ENCODE measurements around the gene SH3RF3.

SH3RF3 gene

GRCh38 chr2:109528811-109529501 lies 400.0 kb downstream of the SH3RF3 start:
- TF ChIP-seq CTCF (IDR thresholded peaks at IDR 0.05; ENCODE audit: low read depth, low read length), result no peak
- DNase-seq (ENCODE audit: extremely low read depth, low read depth), result no peak

DNA sequence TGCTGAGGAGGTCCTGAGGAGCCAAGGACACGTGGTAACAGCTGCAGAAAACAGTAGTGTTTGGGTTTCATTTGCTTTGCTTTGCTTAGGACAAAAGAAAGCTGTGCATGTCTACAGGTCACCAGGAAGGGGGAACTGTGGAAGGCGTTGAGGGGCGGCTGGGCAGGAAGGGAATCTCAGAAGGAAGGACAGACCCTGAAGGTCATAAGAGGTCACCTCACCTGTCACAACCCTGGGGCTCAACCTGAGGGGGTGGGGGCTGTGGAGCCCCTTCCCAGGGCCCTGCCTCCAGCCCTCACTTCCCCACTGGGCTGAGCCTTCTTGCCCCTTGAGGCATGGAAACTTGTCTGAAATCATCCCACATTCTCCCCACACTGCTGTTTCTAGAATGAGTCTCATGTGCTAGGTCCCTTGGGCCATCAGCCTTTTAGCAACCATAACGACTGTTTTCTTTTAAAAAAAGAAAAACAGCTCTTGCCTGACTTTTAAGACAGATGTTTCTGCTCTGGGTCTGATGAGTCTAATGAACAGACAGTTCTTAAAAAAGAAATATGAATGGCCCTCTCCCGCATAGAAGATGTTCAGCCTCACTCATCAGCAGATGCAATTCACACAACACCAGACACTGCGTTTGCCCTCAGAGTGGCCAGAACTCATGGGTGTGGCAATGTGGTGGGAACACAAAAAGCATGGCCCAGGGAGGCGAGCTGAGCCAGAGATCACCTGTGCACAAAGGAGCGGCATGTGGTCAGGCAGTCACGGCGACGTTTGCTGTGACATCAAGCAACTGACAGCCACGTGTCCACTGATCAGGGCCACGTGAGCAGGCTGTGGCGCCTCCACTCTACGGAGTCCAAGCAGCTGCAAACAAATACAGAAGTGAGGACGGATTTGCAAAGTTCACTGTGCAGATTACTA lies 400.8 kb downstream of the SH3RF3 start:
- DNase-seq (ENCODE audit: extremely low read depth, low read depth), result no peak
- TF ChIP-seq CTCF (IDR thresholded peaks at IDR 0.05; ENCODE audit: low read depth, low read length), result no peak

GRCh38 chr2:109530712-109531111 lies 401.7 kb downstream of the SH3RF3 start:
- TF ChIP-seq CTCF (IDR thresholded peaks at IDR 0.05; ENCODE audit: low read depth, low read length), result no peak
- DNase-seq (ENCODE audit: extremely low read depth, low read depth), result no peak

- no peak for TF ChIP-seq CTCF (IDR thresholded peaks at IDR 0.05; ENCODE audit: low read depth, low read length)
Observed at GRCh38 chr2:109531221-109531620, 402.2 kb downstream of the SH3RF3 start.

GRCh38 chr2:109531896-109532727 lies 403.1 kb downstream of the SH3RF3 start:
- no peak for DNase-seq (ENCODE audit: extremely low read depth, low read depth)
- no peak for TF ChIP-seq CTCF (IDR thresholded peaks at IDR 0.05; ENCODE audit: low read depth, low read length)

More at GRCh38 chr2:109531221-109531620, 402.2 kb downstream of the SH3RF3 start:
- no peak for DNase-seq (ENCODE audit: extremely low read depth, low read depth)

- DNase-seq (ENCODE audit: extremely low read depth, low read depth), result no peak
- TF ChIP-seq CTCF (IDR thresholded peaks at IDR 0.05; ENCODE audit: low read depth, low read length), result no peak
Observed at GRCh38 chr2:109532728-109533076, 403.7 kb downstream of the SH3RF3 start.

Data from AG09319 (cell line).